Measurements from ENCODE around the gene ANXA6.

GRCh38 chr5:151200913-151201595 is 43.5 kb upstream of the ANXA6 start:
- no peak for TF ChIP-seq ARNTL (CRISPR knock-in tag; IDR thresholded peaks at IDR 0.05; ENCODE audit: borderline replicate concordance, low read depth)
- no peak for TF ChIP-seq PATZ1 (CRISPR knock-in tag; IDR thresholded peaks at IDR 0.05; ENCODE audit: borderline replicate concordance)
- no peak for TF ChIP-seq ZNF70 (CRISPR knock-in tag; IDR thresholded peaks at IDR 0.05)
- TF ChIP-seq ZFP3 (CRISPR knock-in tag; IDR thresholded peaks at IDR 0.05): no peak
- no peak for TF ChIP-seq BACH2 (CRISPR knock-in tag; IDR thresholded peaks at IDR 0.05; ENCODE audit: borderline replicate concordance)
- no peak for TF ChIP-seq ZFP30 (CRISPR knock-in tag; IDR thresholded peaks at IDR 0.05)
- no peak for TF ChIP-seq ESRRG (CRISPR knock-in tag; IDR thresholded peaks at IDR 0.05)

Data from SK-N-SH treated with all-trans-retinoic acid at 6 μM for 48 hours (cell line).